Caco-2 (cell line): ENCODE measurements around the gene PDGFC. TPM values are rescaled to one million over a fixed set of nuclear protein-coding genes. Genes with fewer than 3 reads are reported as not detected.

Source experiments
- BruUV-seq: library from RNA; stranded (reverse); fragments of 400-500 nt; replicated peaks from 2 replicates; lab custom pipeline; 2021; lab: Mats Ljungman, UMichigan
- CTCF ChIA-PET: fragments of 300-600 bp; sonication (Branson Sonifier 250); formaldehyde crosslinking; loops from one replicate; lab custom pipeline; 2022; ENCODE audit warnings: antibody characterized with exemption; lab: Charles Lee
- POLR2A ChIA-PET: fragments of 300-600 bp; sonication (Branson Sonifier 250); formaldehyde crosslinking; loops from one replicate; lab custom pipeline; 2022; ENCODE audit warnings: antibody characterized with exemption; lab: Charles Lee
- DNase-seq, 2 experiments: peaks; one replicate each; pipeline versions ENCODE4 v3.0.0 to v3.0.0-alpha.2; 2020 to 2022
- H3K27me3 ChIP-seq: replicated peaks from 2 replicates; pipeline ENCODE4 v1.6.0; 2011; ENCODE audit warnings: low read length; ENCODE audit not compliant: control insufficient read depth, insufficient read depth
- H3K36me3 ChIP-seq: 2 replicates; pipeline ENCODE4 v1.5.1; 2011; ENCODE audit warnings: low read length; ENCODE audit not compliant: control insufficient read depth, insufficient read depth
- H3K4me1 ChIP-seq: fragments of 250-450 bp; sonication (Bioruptor Pico); 2 replicates; pipeline ENCODE4 v1.5.1; 2020; ENCODE audit warnings: mild to moderate bottlenecking
- H3K4me3 ChIP-seq: 2 replicates; pipeline ENCODE4 v1.5.1; 2011; ENCODE audit warnings: low read depth, mild to moderate bottlenecking, control low read depth, low read length
- H3K9me3 ChIP-seq: fragments of 250-450 bp; sonication (Bioruptor Pico); 2 replicates; pipeline ENCODE4 v1.5.1; 2020; ENCODE audit warnings: mild to moderate bottlenecking, moderate library complexity
- H3K27ac Mint-ChIP-seq: one replicate; pipeline ENCODE4 v1.8.0; 2022; ENCODE audit warnings: mixed read lengths; ENCODE audit not compliant: unreplicated experiment
- H3K27me3 Mint-ChIP-seq: one replicate; pipeline ENCODE4 v1.8.0; 2022; ENCODE audit warnings: mixed read lengths; ENCODE audit not compliant: insufficient read depth, unreplicated experiment
- H3K36me3 Mint-ChIP-seq: one replicate; pipeline ENCODE4 v1.8.0; 2022; ENCODE audit warnings: mild to moderate bottlenecking, mixed read lengths; ENCODE audit not compliant: insufficient read depth, unreplicated experiment
- H3K4me1 Mint-ChIP-seq: one replicate; pipeline ENCODE4 v1.8.0; 2022; ENCODE audit warnings: low read depth, mixed read lengths; ENCODE audit not compliant: unreplicated experiment
- H3K4me3 Mint-ChIP-seq: one replicate; pipeline ENCODE4 v1.8.0; 2022; ENCODE audit warnings: mild to moderate bottlenecking, moderate library complexity, mixed read lengths; ENCODE audit not compliant: unreplicated experiment
- H3K9me3 Mint-ChIP-seq: one replicate; pipeline ENCODE4 v1.8.0; 2022; ENCODE audit warnings: mixed read lengths; ENCODE audit not compliant: unreplicated experiment
- CTCF ChIP-seq, 2 experiments: fragments of 200-600 bp in 1 of 2; IDR thresholded peaks; 1 replicate in 1 of 2; 2 replicates in 1 of 2; pipeline versions ENCODE4 v1.5.1 to v1.8.0; 2011 to 2022; ENCODE audit warnings: antibody characterized with exemption in 1 of 2, control low read depth in 1 of 2, inconsistent platforms in 1 of 2, low read depth in 1 of 2, low read length in 1 of 2, mild to moderate bottlenecking in 1 of 2, moderate library complexity in 1 of 2; ENCODE audit not compliant: insufficient read depth in 1 of 2, severe bottlenecking in 1 of 2, unreplicated experiment in 1 of 2
- intact Hi-C: fragments of 100-400 bp; cut with micrococcal nuclease; formaldehyde crosslinking; loops from one replicate; pipeline ENCODE4 v1.10.0; 2022; ENCODE audit not compliant: unreplicated experiment
- total RNA-seq: library from RNA; stranded (reverse); gene quantifications from 2 replicates; pipeline ENCODE4 v1.2.3, GENCODE V29; 2022

Gene PDGFC
- total RNA-seq, 1 experiment from 2014 or later: 9.5 TPM

GRCh38 chr4:156764846-156765245, 206.8 kb downstream of the PDGFC start:
- POLR2A ChIA-PET: no interaction called here
- no peaks in the 10 kb centered on the region for H3K27me3 ChIP-seq
- no peak for DNase-seq
- Mint-ChIP-seq H3K9me3 (no peaks in the 10 kb centered on the region), H3K4me3 (no peak overlapping the region), H3K27ac (no peak overlapping the region), H3K4me1 (peaks cover 7% of the 10 kb centered on the region), H3K27me3 (no peaks in the 10 kb centered on the region), H3K36me3 (no peaks in the 10 kb centered on the region)
- H3K36me3 ChIP-seq: no peaks in the 10 kb centered on the region
- intact Hi-C loops: loop anchor here (1.0 kb wide), 1 partner anchor 203 kb away; no protein-coding TSS in a partner anchor
- no peak overlapping the region for H3K4me3 ChIP-seq
- TF ChIP-seq CTCF (IDR thresholded peaks at IDR 0.05; ENCODE audit: insufficient read depth in 1 of 2, low read depth in 1 of 2, low read length in 1 of 2, severe bottlenecking in 1 of 2, unreplicated experiment in 1 of 2): no peak
- CTCF ChIA-PET: no interaction called here
- no TSS peak for BruUV-seq
- no peaks in the 10 kb centered on the region for H3K9me3 ChIP-seq
- no peaks in the 10 kb centered on the region for H3K4me1 ChIP-seq

- intact Hi-C loops: no loop called here
- H3K4me1 ChIP-seq: no peaks in the 10 kb centered on the region
- ChIA-PET CTCF (no interaction called here), POLR2A (no interaction called here)
- no TSS peak for BruUV-seq
- no peak for TF ChIP-seq CTCF (IDR thresholded peaks at IDR 0.05; ENCODE audit: insufficient read depth in 1 of 2, low read depth in 1 of 2, low read length in 1 of 2, severe bottlenecking in 1 of 2, unreplicated experiment in 1 of 2)
- no peaks in the 10 kb centered on the region for H3K36me3 ChIP-seq
- Mint-ChIP-seq H3K27me3 (no peaks in the 10 kb centered on the region), H3K9me3 (no peaks in the 10 kb centered on the region), H3K4me3 (no peak overlapping the region), H3K36me3 (no peaks in the 10 kb centered on the region), H3K4me1 (peaks cover 7% of the 10 kb centered on the region), H3K27ac (no peak overlapping the region)
- H3K27me3 ChIP-seq: no peaks in the 10 kb centered on the region
- no peak for DNase-seq
- H3K9me3 ChIP-seq: no peaks in the 10 kb centered on the region
- no peak overlapping the region for H3K4me3 ChIP-seq
Observed at GRCh38 chr4:156764145-156764544, 207.5 kb downstream of the PDGFC start.

- Histone ChIP-seq H3K9me3 (no peaks in the 10 kb centered on the region), H3K4me3 (no peak overlapping the region), H3K4me1 (no peaks in the 10 kb centered on the region), H3K27me3 (no peaks in the 10 kb centered on the region), H3K36me3 (no peaks in the 10 kb centered on the region)
- no peak for DNase-seq
- TF ChIP-seq CTCF (IDR thresholded peaks at IDR 0.05; ENCODE audit: insufficient read depth in 1 of 2, low read depth in 1 of 2, low read length in 1 of 2, severe bottlenecking in 1 of 2, unreplicated experiment in 1 of 2): no peak
- Mint-ChIP-seq H3K27me3 (no peaks in the 10 kb centered on the region), H3K9me3 (peaks cover 2% of the 10 kb centered on the region), H3K4me1 (peaks cover 7% of the 10 kb centered on the region), H3K4me3 (no peak overlapping the region), H3K36me3 (peaks cover under 1% of the 10 kb centered on the region), H3K27ac (no peak overlapping the region)
- ChIA-PET CTCF (no interaction called here), POLR2A (no interaction called here)
- no TSS peak for BruUV-seq
- intact Hi-C loops: no loop called here
Observed at GRCh38 chr4:156763511-156763910, 208.1 kb downstream of the PDGFC start.
